Smooth muscle cell of the pulmonary artery (primary cell): Measurements from ENCODE around the gene DYSF. TPM values are rescaled to one million over a fixed set of nuclear protein-coding genes. Genes with fewer than 3 reads are reported as not detected.

Experiments
- total RNA-seq: library from RNA; depleted of rRNA; stranded (reverse); fragments of >200 nt; gene quantifications from 2 replicates; pipeline ENCODE4 v1.2.3, GENCODE V29; 2014

Gene DYSF
- 2.3 TPM in 2 replicates for total RNA-seq

DNA sequence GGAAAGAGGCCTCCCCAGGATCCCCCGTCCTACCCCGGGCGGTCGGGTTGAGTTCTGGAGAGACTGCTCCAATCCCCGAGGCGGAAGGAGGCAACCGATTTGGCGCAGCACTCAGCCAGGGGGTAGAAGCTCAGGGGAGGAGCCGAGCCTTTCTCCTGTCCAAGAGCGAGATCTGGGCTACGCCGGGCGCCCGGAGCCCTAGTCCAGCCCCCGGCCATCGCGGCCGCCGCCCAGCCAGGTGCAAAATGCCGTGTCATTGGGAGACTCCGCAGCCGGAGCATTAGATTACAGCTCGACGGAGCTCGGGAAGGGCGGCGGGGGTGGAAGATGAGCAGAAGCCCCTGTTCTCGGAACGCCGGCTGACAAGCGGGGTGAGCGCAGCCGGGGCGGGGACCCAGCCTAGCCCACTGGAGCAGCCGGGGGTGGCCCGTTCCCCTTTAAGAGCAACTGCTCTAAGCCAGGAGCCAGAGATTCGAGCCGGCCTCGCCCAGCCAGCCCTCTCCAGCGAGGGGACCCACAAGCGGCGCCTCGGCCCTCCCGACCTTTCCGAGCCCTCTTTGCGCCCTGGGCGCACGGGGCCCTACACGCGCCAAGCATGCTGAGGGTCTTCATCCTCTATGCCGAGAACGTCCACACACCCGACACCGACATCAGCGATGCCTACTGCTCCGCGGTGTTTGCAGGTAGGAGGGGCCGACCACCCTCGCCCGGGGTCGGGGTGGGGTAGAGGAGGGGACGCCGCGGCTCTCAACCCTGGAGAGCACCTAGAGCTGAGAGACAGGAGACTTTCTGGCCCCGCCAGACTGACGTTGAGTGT, at the start of gene DYSF:
TSS of gene DYSF (plus strand) at position 158 of the 817 bp plus-strand sequence.

Other genes starting within 250 kb of the DYSF start
- gene PAIP2B, start 226.5 kb upstream of the DYSF start, total RNA-seq: 0.36 and 0.65 TPM in 2 replicates
- gene ZNF638, start 121.8 kb upstream of the DYSF start, total RNA-seq: 88.7 and 111 TPM in 2 replicates